Stomach (tissue), 4 donors: ENCODE data around the gene NHERF2.

ENCODE experiments used
- CTCF ChIP-seq, 7 experiments: fragments of 450-650 bp in 4 of 7; fragments of 200-600 bp in 3 of 7; sonication (generic) in 3 of 7; IDR thresholded peaks; one replicate each; pipeline ENCODE4 v1.5.1; 2016 to 2019; ENCODE audit warnings: antibody characterized with exemption in 7 of 7, control low read depth in 2 of 7, mild to moderate bottlenecking in 1 of 7
- POLR2A ChIP-seq, 4 donors: fragments of 450-650 bp; IDR thresholded peaks; one replicate each; pipeline ENCODE4 v1.6.1; 2016; ENCODE audit warnings: antibody characterized with exemption in 4 of 4, control low read depth in 2 of 4, mild to moderate bottlenecking in 1 of 4, moderate library complexity in 1 of 4

- TF ChIP-seq CTCF (IDR thresholded peaks at IDR 0.05) (peak in 6 of 7 experiments; percentile 87 to 99 (median 99)), POLR2A (IDR thresholded peaks at IDR 0.05) (no peak)
Measured at GRCh38 chr16:2023092-2024031, 3.3 kb upstream of the NHERF2 start.
